ENCODE measurements around the gene TRPM2. TPM values are rescaled to one million over a fixed set of nuclear protein-coding genes. Genes with fewer than 3 reads are reported as not detected.
A peak's percentile ranks its signal among the peaks of the same experiment; 100 is the strongest.

TRPM2 gene
- total and polyA plus RNA-seq, 8 donors: 0.46 to 8.7 (median 2.6) TPM

GRCh38 chr21:44398499-44398898, 45.1 kb downstream of the TRPM2 start:
- no peak overlapping the region for H3K27ac ChIP-seq
- H3K4me1 ChIP-seq: no peaks in the 10 kb centered on the region
- ATAC-seq (no peak), DNase-seq (no peak), FAIRE-seq (no peak)
- 57 to 69% methylated on average over 9 of the region's 9 CpGs for WGBS, 2 donors
- no peak overlapping the region for H3K4me3 ChIP-seq
- no peaks in the 10 kb centered on the region for H3K27me3 ChIP-seq
- H3K9me3 ChIP-seq: no peaks in the 10 kb centered on the region
- TF ChIP-seq CTCF (IDR thresholded peaks at IDR 0.05): no peak
- intact Hi-C loops (cut with DNase I): no loop called here
- H3K36me3 ChIP-seq: no peaks in the 10 kb centered on the region

- Histone ChIP-seq H3K4me3 (no peak overlapping the region), H3K9me3 (no peaks in the 10 kb centered on the region), H3K27me3 (no peaks in the 10 kb centered on the region), H3K27ac (no peak overlapping the region), H3K4me1 (no peaks in the 10 kb centered on the region), H3K36me3 (no peaks in the 10 kb centered on the region)
- 57 to 69% methylated on average over 33 of the region's 33 CpGs for WGBS, 2 donors
- DNase-seq (peak in 1 of 6 donors; percentile 39), FAIRE-seq (no peak), ATAC-seq (no peak)
- no peak for TF ChIP-seq CTCF (IDR thresholded peaks at IDR 0.05)
- intact Hi-C loops (cut with DNase I): no loop called here
These were observed 45.9 kb downstream of the TRPM2 start for GRCh38 chr21:44399151-44399954.

DNA sequence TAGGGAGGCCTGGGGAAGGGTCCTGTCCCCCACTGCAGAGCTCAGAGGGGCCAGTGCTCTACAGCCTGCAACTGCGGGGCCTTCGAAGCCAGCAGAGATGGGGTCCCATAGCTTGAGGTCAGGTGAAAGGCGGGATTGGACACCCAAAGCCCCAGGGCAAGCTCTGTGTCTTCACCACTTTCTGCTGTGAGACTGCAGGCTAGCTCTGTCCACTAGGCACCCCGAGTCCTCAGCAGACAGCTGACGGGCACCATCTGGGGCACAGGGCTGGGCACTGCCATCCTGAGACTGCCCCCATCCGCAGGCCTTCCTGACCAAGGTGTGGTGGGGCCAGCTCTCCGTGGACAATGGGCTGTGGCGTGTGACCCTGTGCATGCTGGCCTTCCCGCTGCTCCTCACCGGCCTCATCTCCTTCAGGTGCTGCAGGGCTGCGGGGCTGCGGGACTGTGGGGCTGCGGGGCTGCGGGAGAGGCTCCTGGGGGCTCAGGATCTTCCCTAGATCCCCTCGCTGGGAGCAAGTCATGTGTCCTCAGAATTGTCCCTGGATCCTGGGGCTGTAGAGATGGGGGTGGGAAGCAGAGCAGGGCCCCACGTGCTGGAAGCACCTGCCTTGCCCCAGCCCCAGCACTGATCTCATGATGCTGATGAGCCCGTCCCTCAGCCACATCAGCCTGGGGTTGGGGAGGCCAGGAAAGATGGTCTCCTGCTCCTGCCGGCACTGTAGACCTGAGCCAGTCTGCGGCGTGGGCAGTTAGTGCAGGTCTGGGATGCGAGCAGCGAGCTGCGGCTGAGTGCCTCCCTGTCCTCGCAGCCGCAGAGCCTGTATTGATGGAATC, 46.8 kb downstream of the TRPM2 start:
- ATAC-seq: no peak
- no peak overlapping the region for H3K27ac ChIP-seq
- H3K9me3 ChIP-seq: no peaks in the 10 kb centered on the region
- intact Hi-C loops (cut with DNase I): no loop called here
- no peaks in the 10 kb centered on the region for H3K4me1 ChIP-seq
- 58 to 69% methylated on average over 25 of the region's 25 CpGs for WGBS, 2 donors
- no peak for DNase-seq
- no peak for TF ChIP-seq CTCF (IDR thresholded peaks at IDR 0.05)
- no peaks in the 10 kb centered on the region for H3K36me3 ChIP-seq
- no peaks in the 10 kb centered on the region for H3K27me3 ChIP-seq
- H3K4me3 ChIP-seq: no peak overlapping the region
- FAIRE-seq: no peak

- DNase-seq (no peak), FAIRE-seq (no peak), ATAC-seq (no peak)
- Histone ChIP-seq H3K4me3 (no peak overlapping the region), H3K27ac (no peak overlapping the region), H3K27me3 (no peaks in the 10 kb centered on the region), H3K9me3 (no peaks in the 10 kb centered on the region), H3K36me3 (no peaks in the 10 kb centered on the region), H3K4me1 (no peaks in the 10 kb centered on the region)
- WGBS, 2 donors: 37 to 60% methylated on average over 14 of the region's 14 CpGs
- intact Hi-C loops (cut with DNase I): no loop called here
- no peak for TF ChIP-seq CTCF (IDR thresholded peaks at IDR 0.05)
These were observed 47.5 kb downstream of the TRPM2 start for GRCh38 chr21:44400791-44401385.

Measured in pancreas (tissue), 10 donors.